Heart right ventricle (tissue), 16 donors: ENCODE results near the gene PAPSS2. TPM values are rescaled to one million over a fixed set of nuclear protein-coding genes. Genes with fewer than 3 reads are reported as not detected.
"Not testable (repeated sequence)": the region's sequence is repeated elsewhere in the genome, so short reads cannot be mapped to it uniquely, and the experiment has no call there.

ENCODE experiments used
- ATAC-seq, 8 donors: fragments of 200-7000 bp; cut with Tn5 transposase; one replicate each; pipeline ENCODE4 v1.9.1; 2020; ENCODE audit warnings: mild to moderate bottlenecking in 8 of 8, moderate library complexity in 8 of 8, moderate number of reproducible peaks in 1 of 8
- DNase-seq, 2 donors: peaks; one replicate each; pipeline ENCODE4 v3.0.0-alpha.2; 2020
- H3K27ac ChIP-seq, 10 donors: fragments of 200-600 bp; sonication (generic) in 2 of 10; one replicate each; pipeline versions ENCODE4 v1.5.0 to v1.8.0; 2020 to 2022; ENCODE audit warnings: mild to moderate bottlenecking in 3 of 10
- H3K27me3 ChIP-seq, 7 donors: fragments of 200-600 bp; one replicate each; pipeline ENCODE4 v1.8.0; 2021 to 2022; ENCODE audit warnings: mild to moderate bottlenecking in 2 of 7
- H3K36me3 ChIP-seq, 9 donors: fragments of 200-600 bp; sonication (generic) in 1 of 9; one replicate each; pipeline versions ENCODE4 v1.5.0 to v1.8.0; 2020 to 2022; ENCODE audit warnings: mild to moderate bottlenecking in 2 of 9
- H3K4me1 ChIP-seq, 9 donors: fragments of 200-600 bp; sonication (generic) in 1 of 9; one replicate each; pipeline versions ENCODE4 v1.5.0 to v1.8.0; 2020 to 2022; ENCODE audit warnings: mild to moderate bottlenecking in 4 of 9
- H3K4me3 ChIP-seq, 10 donors: fragments of 200-600 bp; sonication (generic) in 2 of 10; one replicate each; pipeline versions ENCODE4 v1.5.0 to v1.8.0; 2020 to 2022; ENCODE audit warnings: mild to moderate bottlenecking in 7 of 10, moderate library complexity in 2 of 10
- H3K9me3 ChIP-seq, 11 donors: fragments of 200-600 bp in 10 of 11; sonication (generic) in 2 of 11; one replicate each; pipeline versions ENCODE4 v1.5.0 to v1.8.0; 2013 to 2022; ENCODE audit warnings: mild to moderate bottlenecking in 2 of 11, control low read depth in 1 of 11, moderate library complexity in 1 of 11
- WGBS, 2 donors: extraction: QIAGEN DNeasy Blood & Tissue Kit; methylation state at CpG; one replicate each; pipeline ENCODE4 v1.1.7; 2013; ENCODE audit warnings: inconsistent platforms in 1 of 2; 5-methylcytosine and 5-hydroxymethylcytosine counted together
- intact Hi-C, 10 donors: fragments of 100-400 bp; cut with DNase I; formaldehyde crosslinking; loops; one replicate each; pipeline versions ENCODE4 v1.11.1 to v1.14.2; 2022
- polyA plus RNA-seq, 2 donors: library from polyadenylated mRNA; stranded (reverse); fragments of 200-250 nt; gene quantifications; one replicate each; pipeline ENCODE4 v1.2.3, GENCODE V29; 2013
- total RNA-seq, 10 donors: library from RNA; stranded (reverse); fragmentation: NEBNext Ultra II Directional in 3 of 10; extraction: Animal tissue kit (Norgen Biotek cat#: 25700) in 3 of 10; gene quantifications; one replicate each; pipeline versions ENCODE4 v1.2.1 to v1.2.4, GENCODE V29; 2021 to 2023
- TF ChIP-seq, protein P1 (sequence below), 9 donors: fragments of 200-600 bp; sonication (generic) in 2 of 9; IDR thresholded peaks; one replicate each; pipeline versions ENCODE4 v1.5.0 to v1.8.0; 2021 to 2022; ENCODE audit warnings: antibody characterized with exemption in 9 of 9, mild to moderate bottlenecking in 5 of 9, moderate library complexity in 1 of 9
- donor health status: Arrhythmogenic right ventricular cardiomyopathy.
- donor health status: ischemic (EF 13 %, LVEDD 7.1; RV severe dilation, severe dysfunction).
- donor health status: healthy with polysubstance abuse.
- donor health status: DM: no; HTN: yes; CAD: no.
- donor health status: DM: no; HTN: no; CAD: no.
- donor health status: ischemic (EF 25% LVEDD 6.9; RV normal size, moderate dysfunction).
- donor health status: ischemic (EF 25% LVEDD 5.7; RV mildly dilated, moderate dysfunction).
- donor health status: healthy.
- donor health status: DM: yes; HTN: yes; CAD: no.
- donor health status: Ischemic cardiomyopathy.
- donor health status: ischemic (EF 35%, LVEDD 5.7; RV mildly dilated, moderate dysfunction).
- donor health status: nonischemic (EF 11% LVEDD 7.7; RV severe dilation, severe dysfunction).
- donor health status: DM: yes; HTN: yes; CAD: no.
- donor health status: PGD.
- donor health status: ischemic (EF 29% LVEDD 5.4; RV normal size, mild dysfunction).
- donor health status: nonischemic (EF 23%, LVEDD 6.1; RV moderate dilation, normal function).

The PAPSS2 gene
- total and polyA plus RNA-seq, 12 donors = 3.3 to 10.9 (median 6.2) TPM

DNA sequence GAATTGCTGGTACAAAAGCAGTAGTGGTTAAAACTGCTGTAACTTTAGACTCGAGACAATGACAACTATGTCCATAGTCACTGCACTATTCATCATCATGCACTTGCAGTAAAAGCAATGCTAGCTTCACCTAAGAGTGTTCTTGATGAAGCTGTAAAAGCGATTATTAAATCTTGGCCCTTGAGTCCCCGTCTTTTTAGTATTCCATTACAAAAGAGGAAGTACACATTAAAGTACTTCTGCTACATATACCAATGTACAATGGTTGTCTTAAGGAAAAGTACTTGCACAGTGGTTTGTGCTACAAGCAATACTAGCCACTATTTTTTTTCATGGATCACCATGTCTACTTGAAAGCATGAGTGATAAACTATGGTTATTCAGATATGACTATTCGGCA is 80.0 kb downstream of the PAPSS2 start:
- peak overlapping the region in 1 of 10 donors; percentile 38 for H3K27ac ChIP-seq
- H3K4me1 ChIP-seq = peaks cover 0 to 19% (median 5%) of the 10 kb centered on the region in 9 donors
- ATAC-seq (no peak), DNase-seq (no peak)
- intact Hi-C loops = loop anchor here in 8 of 10 donors (5.0 to 10.0 kb wide), 4 partner anchors 82 to 207 kb away; partner anchors contain the start of gene PAPSS2 (in 1 of the 8)
- 88 to 89% methylated on average over 4 of the region's 4 CpGs for WGBS, 2 donors
- TF ChIP-seq, protein P1, sequence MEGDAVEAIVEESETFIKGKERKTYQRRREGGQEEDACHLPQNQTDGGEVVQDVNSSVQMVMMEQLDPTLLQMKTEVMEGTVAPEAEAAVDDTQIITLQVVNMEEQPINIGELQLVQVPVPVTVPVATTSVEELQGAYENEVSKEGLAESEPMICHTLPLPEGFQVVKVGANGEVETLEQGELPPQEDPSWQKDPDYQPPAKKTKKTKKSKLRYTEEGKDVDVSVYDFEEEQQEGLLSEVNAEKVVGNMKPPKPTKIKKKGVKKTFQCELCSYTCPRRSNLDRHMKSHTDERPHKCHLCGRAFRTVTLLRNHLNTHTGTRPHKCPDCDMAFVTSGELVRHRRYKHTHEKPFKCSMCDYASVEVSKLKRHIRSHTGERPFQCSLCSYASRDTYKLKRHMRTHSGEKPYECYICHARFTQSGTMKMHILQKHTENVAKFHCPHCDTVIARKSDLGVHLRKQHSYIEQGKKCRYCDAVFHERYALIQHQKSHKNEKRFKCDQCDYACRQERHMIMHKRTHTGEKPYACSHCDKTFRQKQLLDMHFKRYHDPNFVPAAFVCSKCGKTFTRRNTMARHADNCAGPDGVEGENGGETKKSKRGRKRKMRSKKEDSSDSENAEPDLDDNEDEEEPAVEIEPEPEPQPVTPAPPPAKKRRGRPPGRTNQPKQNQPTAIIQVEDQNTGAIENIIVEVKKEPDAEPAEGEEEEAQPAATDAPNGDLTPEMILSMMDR (IDR thresholded peaks at IDR 0.05) = no peak
- H3K27me3 ChIP-seq = no peaks in the 10 kb centered on the region
- H3K9me3 ChIP-seq = no peaks in the 10 kb centered on the region
- H3K4me3 ChIP-seq = no peak overlapping the region
- peaks cover 0 to 15% (median 0%) of the 10 kb centered on the region in 9 donors for H3K36me3 ChIP-seq

DNA sequence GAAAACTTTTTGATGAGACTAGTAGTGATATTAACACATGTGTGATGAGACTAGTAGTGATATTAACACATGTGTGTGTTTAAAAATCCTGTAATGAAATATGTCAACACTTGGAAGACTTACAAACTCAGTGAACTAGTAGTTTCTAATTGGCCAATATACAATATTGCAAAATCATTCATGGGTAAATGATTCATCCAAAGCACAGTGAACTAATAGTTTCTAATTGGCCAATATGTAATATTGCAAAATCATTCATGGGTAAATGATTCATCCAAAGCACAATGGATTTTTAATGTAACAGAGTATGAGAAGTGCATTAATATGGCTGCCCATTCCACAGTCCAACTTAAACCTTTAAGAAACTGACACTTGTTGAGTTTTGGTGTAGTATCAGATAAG is 80.6 kb downstream of the PAPSS2 start:
- H3K27me3 ChIP-seq = no peaks in the 10 kb centered on the region
- no peak for DNase-seq
- peak in 1 of 8 donors; percentile 65 for ATAC-seq
- H3K9me3 ChIP-seq = no peaks in the 10 kb centered on the region
- H3K27ac ChIP-seq = peak overlapping the region in 1 of 10 donors; percentile 38
- H3K4me3 ChIP-seq = no peak overlapping the region
- TF ChIP-seq, protein P1 (IDR thresholded peaks at IDR 0.05) = no peak
- H3K4me1 ChIP-seq = peaks cover 0 to 14% (median 0%) of the 10 kb centered on the region in 9 donors
- intact Hi-C loops = no loop called here
- H3K36me3 ChIP-seq = peaks cover 0 to 20% (median 4%) of the 10 kb centered on the region in 9 donors

DNA sequence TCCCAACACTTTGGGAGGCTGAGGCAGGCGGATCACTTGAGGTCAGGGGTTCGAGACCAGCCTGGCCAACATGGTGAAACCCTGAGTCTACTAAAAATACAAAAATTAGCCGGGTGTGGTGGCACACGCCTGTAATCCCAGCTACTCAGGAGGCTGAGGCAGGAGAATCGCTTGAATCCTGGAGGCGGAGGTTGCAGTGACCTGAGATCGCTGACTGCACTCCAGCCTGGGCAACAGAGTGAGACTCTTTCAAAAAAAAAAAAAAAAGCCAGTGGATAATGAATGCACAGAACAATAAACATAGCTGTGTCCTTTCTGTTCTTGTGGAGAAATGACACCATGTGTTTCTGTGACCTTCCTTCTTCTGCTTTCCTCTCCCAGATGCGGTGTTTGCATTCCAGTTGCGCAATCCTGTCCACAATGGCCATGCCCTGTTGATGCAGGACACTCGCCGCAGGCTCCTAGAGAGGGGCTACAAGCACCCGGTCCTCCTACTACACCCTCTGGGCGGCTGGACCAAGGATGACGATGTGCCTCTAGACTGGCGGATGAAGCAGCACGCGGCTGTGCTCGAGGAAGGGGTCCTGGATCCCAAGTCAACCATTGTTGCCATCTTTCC is 83.4 kb downstream of the PAPSS2 start:
- H3K27ac ChIP-seq, H3K9me3 ChIP-seq, H3K4me3 ChIP-seq, DNase-seq, H3K27me3 ChIP-seq, intact Hi-C loops: not testable (repeated sequence)
- peak in 2 of 8 donors; percentile 11 to 44 for ATAC-seq
- H3K4me1 ChIP-seq = peaks cover 0 to 13% (median 0%) of the 10 kb centered on the region in 9 donors
- H3K36me3 ChIP-seq = peaks cover 0 to 32% (median 4%) of the 10 kb centered on the region in 9 donors
- WGBS, 2 donors = 96% methylated on average over 18 of the region's 18 CpGs

DNA sequence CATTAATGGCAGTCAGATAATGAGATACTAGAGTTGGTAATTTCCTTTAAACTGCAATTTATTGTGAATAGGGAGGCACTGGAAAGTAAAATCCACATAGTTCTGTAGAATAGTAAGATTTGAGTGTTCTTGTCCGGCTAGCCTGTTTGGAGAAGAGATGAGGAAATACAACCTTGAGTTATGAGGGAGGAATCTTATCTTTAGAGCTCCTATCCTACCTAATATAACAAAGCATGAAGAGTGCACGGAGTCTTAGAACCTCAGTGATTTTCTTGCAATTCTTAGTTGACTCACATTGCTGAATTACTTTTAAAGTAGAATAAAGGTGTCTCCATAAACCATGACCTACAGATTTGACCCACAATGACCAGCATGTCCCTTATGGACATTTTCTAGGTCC is 84.9 kb downstream of the PAPSS2 start:
- intact Hi-C loops = no loop called here
- 93 to 96% methylated on average over 2 of the region's 2 CpGs for WGBS, 2 donors

More for the DNA sequence above, 84.9 kb downstream of the PAPSS2 start:
- Histone ChIP-seq H3K36me3 (peaks cover 0 to 38% (median 4%) of the 10 kb centered on the region in 9 donors), H3K4me3 (no peak overlapping the region), H3K9me3 (no peaks in the 10 kb centered on the region), H3K27ac (no peak overlapping the region), H3K27me3 (no peaks in the 10 kb centered on the region), H3K4me1 (peaks cover 0 to 13% (median 0%) of the 10 kb centered on the region in 9 donors)
- TF ChIP-seq, protein P1 (IDR thresholded peaks at IDR 0.05) = no peak
- no peak for DNase-seq
- ATAC-seq = no peak
